SK-MEL-5 (cell line): ENCODE results near the gene FOXF1. TPM values are rescaled to one million over a fixed set of nuclear protein-coding genes. Genes with fewer than 3 reads are reported as not detected.

Source experiments
- DNase-seq: peaks from one replicate; pipeline ENCODE4 v3.0.0-alpha.2; 2016; ENCODE audit warnings: low read depth, low spot score
- in situ Hi-C: cut with HindIII; loops from 2 replicates; pipeline ENCODE4 v1.10.0; 2016; ENCODE audit warnings: low sequenced_read_pairs, high pct_unique_total_duplicates, low pct_unique_long_range_greater_than_20kb
- total RNA-seq: library from RNA; depleted of rRNA; stranded (reverse); fragments of >200 nt; shearing (Covaris generic); gene quantifications from 2 replicates; pipeline ENCODE4 v1.2.3, GENCODE V29; 2014

Gene FOXF1
- total RNA-seq, 1 experiment from 2014 or later: 0.03 TPM

- in situ Hi-C loops: no loop called here
- DNase-seq: no peak
Measured at GRCh38 chr16:86512301-86512859, 2.1 kb downstream of the FOXF1 start.

- in situ Hi-C loops: no loop called here
Measured at GRCh38 chr16:86512860-86513470, 2.6 kb downstream of the FOXF1 start.

GRCh38 chr16:86513471-86514277 lies 3.3 kb downstream of the FOXF1 start:
- DNase-seq: no peak
- in situ Hi-C loops: no loop called here

More at GRCh38 chr16:86512860-86513470, 2.6 kb downstream of the FOXF1 start:
- no peak for DNase-seq

- in situ Hi-C loops: no loop called here
- DNase-seq: no peak
Measured at GRCh38 chr16:86514481-86515376, 4.4 kb downstream of the FOXF1 start.

GRCh38 chr16:86515413-86515776 lies 5.1 kb downstream of the FOXF1 start:
- in situ Hi-C loops: no loop called here
- no peak for DNase-seq

- in situ Hi-C loops: no loop called here
- DNase-seq: no peak
Measured at GRCh38 chr16:86515777-86516622, 5.7 kb downstream of the FOXF1 start.

GRCh38 chr16:86516623-86517003 lies 6.3 kb downstream of the FOXF1 start:
- DNase-seq: no peak
- in situ Hi-C loops: no loop called here

GRCh38 chr16:86517033-86517432 lies 6.7 kb downstream of the FOXF1 start:
- DNase-seq: no peak
- in situ Hi-C loops: no loop called here

- in situ Hi-C loops: no loop called here
- peak; percentile 67 for DNase-seq
Measured at GRCh38 chr16:86517652-86518258, 7.4 kb downstream of the FOXF1 start.

- DNase-seq: no peak
- in situ Hi-C loops: no loop called here
Measured at GRCh38 chr16:86519007-86519648, 8.8 kb downstream of the FOXF1 start.

GRCh38 chr16:86519649-86520316 lies 9.5 kb downstream of the FOXF1 start:
- in situ Hi-C loops: no loop called here
- peak; percentile 53 for DNase-seq

- in situ Hi-C loops: no loop called here
- peak; percentile 38 for DNase-seq
Measured at GRCh38 chr16:86520317-86521210, 10.2 kb downstream of the FOXF1 start.

GRCh38 chr16:86521236-86522197 lies 11.2 kb downstream of the FOXF1 start:
- in situ Hi-C loops: no loop called here
- peak; percentile 15 for DNase-seq

GRCh38 chr16:86522634-86523033 lies 12.3 kb downstream of the FOXF1 start:
- in situ Hi-C loops: no loop called here

More at GRCh38 chr16:86522634-86523033, 12.3 kb downstream of the FOXF1 start:
- no peak for DNase-seq
